Cardiac muscle cell (in vitro differentiated cells and primary cell): ENCODE results near the gene KIAA1671. TPM values are rescaled to one million over a fixed set of nuclear protein-coding genes. Genes with fewer than 3 reads are reported as not detected.

ENCODE experiments used
- DNase-seq, 2 donors: peaks; one replicate each; pipeline versions ENCODE4 v3.0.0 to v3.0.0-alpha.2; 2010 to 2017; ENCODE audit warnings: low read depth in 1 of 2, low spot score in 1 of 2
- H3K27ac ChIP-seq: fragments of 200-600 bp; sonication (generic); 2 replicates; pipeline ENCODE4 v1.5.1; 2016
- H3K27me3 ChIP-seq: fragments of 200-600 bp; sonication (generic); 2 replicates; pipeline ENCODE4 v1.6.0; 2016; ENCODE audit warnings: control low read depth
- H3K36me3 ChIP-seq: fragments of 200-600 bp; sonication (generic); 2 replicates; pipeline ENCODE4 v1.5.1; 2016; ENCODE audit warnings: control low read depth
- H3K4me1 ChIP-seq: fragments of 200-600 bp; sonication (generic); 2 replicates; pipeline ENCODE4 v1.8.1; 2017; ENCODE audit warnings: low read depth, mild to moderate bottlenecking, mixed run types
- H3K4me3 ChIP-seq: fragments of 200-600 bp; sonication (generic); 2 replicates; pipeline ENCODE4 v1.5.1; 2016; ENCODE audit warnings: mild to moderate bottlenecking
- H3K9me3 ChIP-seq: fragments of 200-600 bp; sonication (generic); 2 replicates; pipeline ENCODE4 v1.5.1; 2017; ENCODE audit warnings: low read depth, mild to moderate bottlenecking, control low read depth
- CTCF ChIP-seq: IDR thresholded peaks from 2 replicates; pipeline ENCODE4 v1.5.1; 2012; ENCODE audit warnings: low read depth, mild to moderate bottlenecking, low read length
- polyA plus RNA-seq: library from polyadenylated mRNA; unstranded; fragments of >200 nt; fragmentation: Nextera tagmentation; extraction: Ambion mirVana; gene quantifications from 2 replicates; pipeline ENCODE4 v1.2.1, GENCODE V29; 2016
- total RNA-seq: library from RNA; depleted of rRNA; stranded (reverse); fragments of >200 nt; gene quantifications from 2 replicates; pipeline ENCODE4 v1.2.3, GENCODE V29; 2016

KIAA1671 gene
- total and polyA plus RNA-seq, 2 experiments from 2014 or later, result 10.9 to 37.3 TPM

DNA sequence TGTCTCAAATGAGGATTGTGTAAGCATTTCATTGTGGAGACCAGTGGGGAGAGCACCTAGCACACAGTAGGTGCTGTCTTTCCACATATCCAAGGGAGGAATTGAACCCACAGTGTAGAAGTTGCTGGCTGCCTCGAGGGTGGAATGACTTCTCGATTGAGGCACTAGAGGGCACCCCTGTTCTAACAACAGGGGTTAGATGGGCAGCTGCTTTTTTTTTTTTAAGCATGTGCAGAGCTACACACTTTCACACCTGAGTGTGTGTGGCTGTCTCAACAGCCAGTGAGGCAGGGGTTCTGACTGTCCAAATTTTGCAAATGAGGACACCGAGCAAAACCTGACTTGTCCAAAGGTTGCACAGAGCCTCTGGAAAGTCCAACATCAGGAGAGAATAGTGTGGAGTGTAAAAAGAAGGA is 128.9 kb downstream of the KIAA1671 start:
- no peak overlapping the region for H3K4me3 ChIP-seq
- H3K4me1 ChIP-seq, result no peaks in the 10 kb centered on the region
- H3K9me3 ChIP-seq, result no peaks in the 10 kb centered on the region
- peak in 1 of 2 donors; percentile 39 for DNase-seq
- no peaks in the 10 kb centered on the region for H3K27me3 ChIP-seq
- H3K27ac ChIP-seq, result peak overlapping the region; percentile 37
- H3K36me3 ChIP-seq, result no peaks in the 10 kb centered on the region
- TF ChIP-seq CTCF, result peak; percentile 54

- Histone ChIP-seq H3K27ac (no peak overlapping the region), H3K4me1 (no peaks in the 10 kb centered on the region), H3K36me3 (no peaks in the 10 kb centered on the region), H3K27me3 (no peaks in the 10 kb centered on the region), H3K4me3 (no peak overlapping the region), H3K9me3 (no peaks in the 10 kb centered on the region)
- no peak for TF ChIP-seq CTCF
- no peak for DNase-seq
Observed at GRCh38 chr22:25082096-25082495, 129.6 kb downstream of the KIAA1671 start.

DNA sequence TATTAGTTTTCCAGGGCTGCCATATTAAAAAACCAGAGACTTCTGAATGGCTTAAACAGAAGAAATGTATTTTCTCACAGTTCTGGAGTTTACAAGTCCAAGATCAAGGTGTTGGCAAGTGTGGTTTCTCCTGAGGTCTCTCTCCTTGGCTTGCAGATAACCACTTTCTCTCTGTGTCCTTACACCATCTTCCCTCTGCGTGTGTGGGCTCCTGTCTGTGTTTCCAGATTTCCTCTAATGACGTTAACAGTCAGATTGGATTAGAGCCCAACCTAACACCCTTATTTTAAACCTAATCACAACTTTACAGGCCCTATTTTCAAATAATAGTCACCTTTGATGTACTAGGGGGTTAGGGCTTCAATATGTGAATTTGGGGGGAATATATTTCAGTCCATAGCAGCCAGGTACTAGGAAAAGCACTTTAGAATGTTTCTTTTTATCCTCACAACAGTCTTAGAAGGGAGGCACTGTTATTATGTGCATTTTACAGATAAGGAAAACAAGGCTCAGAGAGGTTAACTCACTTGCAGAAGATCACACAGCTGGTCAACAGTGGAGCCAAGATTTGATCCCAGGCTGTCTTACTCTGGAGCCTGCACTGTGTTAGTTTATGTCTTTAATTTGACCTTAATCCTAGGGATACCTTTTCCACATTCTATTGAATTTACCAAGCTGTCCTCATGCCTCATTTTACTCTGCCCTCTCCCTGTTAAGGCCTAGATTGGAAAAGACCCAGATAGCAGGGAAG is 130.7 kb downstream of the KIAA1671 start:
- Histone ChIP-seq H3K4me1 (no peaks in the 10 kb centered on the region), H3K27me3 (no peaks in the 10 kb centered on the region), H3K9me3 (no peaks in the 10 kb centered on the region), H3K4me3 (no peak overlapping the region), H3K36me3 (no peaks in the 10 kb centered on the region), H3K27ac (no peak overlapping the region)
- TF ChIP-seq CTCF, result no peak
- no peak for DNase-seq

GRCh38 chr22:25083807-25084200 is 131.3 kb downstream of the KIAA1671 start:
- Histone ChIP-seq H3K27me3 (no peaks in the 10 kb centered on the region), H3K4me3 (no peak overlapping the region), H3K27ac (no peak overlapping the region), H3K36me3 (no peaks in the 10 kb centered on the region), H3K4me1 (no peaks in the 10 kb centered on the region), H3K9me3 (no peaks in the 10 kb centered on the region)
- no peak for DNase-seq
- TF ChIP-seq CTCF, result no peak

- Histone ChIP-seq H3K27me3 (no peaks in the 10 kb centered on the region), H3K4me1 (no peaks in the 10 kb centered on the region), H3K36me3 (no peaks in the 10 kb centered on the region), H3K27ac (no peak overlapping the region), H3K9me3 (no peaks in the 10 kb centered on the region), H3K4me3 (no peak overlapping the region)
- no peak for DNase-seq
- TF ChIP-seq CTCF, result no peak
Observed at GRCh38 chr22:25084405-25085107, 132.0 kb downstream of the KIAA1671 start.
